Panc1 (cell line): ENCODE data around the gene ANO6. TPM values are rescaled to one million over a fixed set of nuclear protein-coding genes. Genes with fewer than 3 reads are reported as not detected.

Source experiments
- ATAC-seq: fragments of 200-7000 bp; cut with Tn5 transposase; 2 replicates; pipeline ENCODE4 v1.9.1; 2020; ENCODE audit warnings: mild to moderate bottlenecking, moderate library complexity
- BruUV-seq: library from RNA; stranded (reverse); fragments of 400-500 nt; replicated peaks from 2 replicates; lab custom pipeline; 2021; lab: Mats Ljungman, UMichigan
- CTCF ChIA-PET: fragments of 300-600 bp; sonication (Branson Sonifier 250); formaldehyde crosslinking; loops from one replicate; lab custom pipeline; 2022; ENCODE audit warnings: antibody characterized with exemption; lab: Charles Lee
- POLR2A ChIA-PET: fragments of 300-600 bp; sonication (Branson Sonifier 250); formaldehyde crosslinking; loops from one replicate; lab custom pipeline; 2022; ENCODE audit warnings: antibody characterized with exemption; lab: Charles Lee
- DNase-seq: peaks from one replicate; pipeline ENCODE4 v3.0.0-alpha.2; 2010; ENCODE audit warnings: low read depth, low spot score
- H3K27ac ChIP-seq: 2 replicates; pipeline ENCODE4 v1.5.1; 2011; ENCODE audit warnings: mild to moderate bottlenecking, low read length, inconsistent platforms
- H3K27me3 ChIP-seq: fragments of 200-500 bp; sonication (Bioruptor generic); 2 replicates; pipeline ENCODE4 v1.6.0; 2014; ENCODE audit warnings: low read length, inconsistent platforms; ENCODE audit not compliant: control insufficient read depth, insufficient read depth
- H3K36me3 ChIP-seq: fragments of 200-500 bp; sonication (Bioruptor generic); 2 replicates; pipeline ENCODE4 v1.5.1; 2014; ENCODE audit warnings: inconsistent platforms, mild to moderate bottlenecking, low read length, moderate library complexity; ENCODE audit not compliant: control insufficient read depth, insufficient read depth
- H3K4me1 ChIP-seq: 2 replicates; pipeline ENCODE4 v1.5.1; 2011; ENCODE audit warnings: inconsistent platforms, mild to moderate bottlenecking, low read length, moderate library complexity; ENCODE audit not compliant: control insufficient read depth, insufficient read depth
- H3K4me3 ChIP-seq, 2 experiments: 2 replicates each; pipeline ENCODE4 v1.5.1; 2011 to 2012; ENCODE audit warnings: low read depth in 2 of 2, low read length in 2 of 2, mild to moderate bottlenecking in 2 of 2, inconsistent platforms in 1 of 2, moderate library complexity in 1 of 2
- H3K9me3 ChIP-seq: fragments of 200-500 bp; sonication (Bioruptor generic); 2 replicates; pipeline ENCODE4 v1.5.1; 2014; ENCODE audit warnings: low read depth, mild to moderate bottlenecking, inconsistent platforms, low read length, moderate library complexity; ENCODE audit not compliant: control insufficient read depth, insufficient read depth
- CTCF ChIP-seq: fragments of 450-650 bp; IDR thresholded peaks from 2 replicates; pipeline ENCODE4 v1.5.1; 2017; ENCODE audit warnings: mild to moderate bottlenecking
- POLR2AphosphoS5 ChIP-seq: IDR thresholded peaks from 2 replicates; pipeline ENCODE4 v1.6.1; 2012; ENCODE audit warnings: mild to moderate bottlenecking, low read depth, low read length, moderate library complexity
- REST ChIP-seq, 2 experiments: IDR thresholded peaks; 2 replicates each; pipeline ENCODE4 v1.6.1; 2011 to 2012; ENCODE audit warnings: low read depth in 2 of 2, control low read depth in 1 of 2, low read length in 1 of 2, mild to moderate bottlenecking in 1 of 2, moderate library complexity in 1 of 2; ENCODE audit not compliant: insufficient read depth in 1 of 2
- SIN3A ChIP-seq: IDR thresholded peaks from 2 replicates; pipeline ENCODE4 v1.6.1; 2012; ENCODE audit warnings: low read depth, mild to moderate bottlenecking, low read length, moderate library complexity, borderline replicate concordance; ENCODE audit not compliant: insufficient read depth
- TCF7L2 ChIP-seq: IDR thresholded peaks from 2 replicates; pipeline ENCODE4 v1.6.1; 2011; ENCODE audit warnings: mild to moderate bottlenecking, low read depth, low read length, inconsistent platforms
- in situ Hi-C: cut with HindIII; loops from 2 replicates; pipeline ENCODE4 v1.10.0; 2016; ENCODE audit warnings: low sequenced_read_pairs, low pct_unique_long_range_greater_than_20kb
- intact Hi-C: fragments of 100-400 bp; cut with micrococcal nuclease; formaldehyde crosslinking; loops from one replicate; pipeline ENCODE4 v1.10.0; 2022; ENCODE audit not compliant: unreplicated experiment
- total RNA-seq: library from RNA; stranded (reverse); gene quantifications from one replicate; pipeline ENCODE4 v1.2.1, GENCODE V29; 2021; ENCODE audit not compliant: unreplicated experiment

Gene ANO6
- total RNA-seq, 1 experiment from 2014 or later = 120 TPM

GRCh38 chr12:45191239-45191638 is 24.7 kb upstream of the ANO6 start:
- H3K36me3 ChIP-seq = no peaks in the 10 kb centered on the region
- TF ChIP-seq POLR2AphosphoS5 = no peak
- no peak for ATAC-seq
- no peak for DNase-seq
- BruUV-seq = no TSS peak
- POLR2A ChIA-PET = no interaction called here
- no peaks in the 10 kb centered on the region for H3K27me3 ChIP-seq
- H3K27ac ChIP-seq = peak overlapping the region; percentile 10; the same call in 1 of the 2 replicates
- peaks cover 11% of the 10 kb centered on the region; the same call in 1 of the 2 replicates for H3K4me1 ChIP-seq
- CTCF ChIA-PET = interaction anchor here (1.0 kb wide), 1 partner anchor 197 kb away, joined by 3 read pairs; no protein-coding TSS in a partner anchor
- H3K4me3 ChIP-seq = no peak overlapping the region
- intact Hi-C loops (no loop called here), in situ Hi-C loops (no loop called here)
- no peaks in the 10 kb centered on the region for H3K9me3 ChIP-seq

- Histone ChIP-seq H3K9me3 (no peaks in the 10 kb centered on the region), H3K4me1 (peaks cover 11% of the 10 kb centered on the region; the same call in 1 of the 2 replicates), H3K36me3 (no peaks in the 10 kb centered on the region), H3K27me3 (no peaks in the 10 kb centered on the region), H3K27ac (peak overlapping the region; percentile 2; the same call in 1 of the 2 replicates), H3K4me3 (no peak overlapping the region)
- CTCF ChIA-PET = no interaction called here
- intact Hi-C loops = no loop called here
- BruUV-seq = no TSS peak
- DNase-seq (no peak), ATAC-seq (no peak)
- POLR2A ChIA-PET = no interaction called here
- in situ Hi-C loops = no loop called here
- TF ChIP-seq POLR2AphosphoS5 (no peak), CTCF (no peak), REST (IDR thresholded peaks at IDR 0.05; ENCODE audit: insufficient read depth in 1 of 2, low read depth in 2 of 2, low read length in 1 of 2) (no peak), SIN3A (no peak)
Observed at GRCh38 chr12:45192707-45193106, 23.2 kb upstream of the ANO6 start.

- H3K4me3 ChIP-seq = no peak overlapping the region
- DNase-seq (no peak), ATAC-seq (no peak)
- no TSS peak for BruUV-seq
- in situ Hi-C loops = no loop called here
- ChIA-PET POLR2A (interaction anchor here (0.5 kb wide), 1 partner anchor 10 kb away, joined by 3 read pairs; no protein-coding TSS in a partner anchor), CTCF (no interaction called here)
- H3K36me3 ChIP-seq = no peaks in the 10 kb centered on the region
- H3K4me1 ChIP-seq = no peaks in the 10 kb centered on the region
- H3K9me3 ChIP-seq = no peaks in the 10 kb centered on the region
- H3K27ac ChIP-seq = no peak overlapping the region
- intact Hi-C loops = no loop called here
- TF ChIP-seq POLR2AphosphoS5 (no peak), SIN3A (no peak), TCF7L2 (no peak), REST (IDR thresholded peaks at IDR 0.05; ENCODE audit: insufficient read depth in 1 of 2, low read depth in 2 of 2, low read length in 1 of 2) (no peak), CTCF (no peak)
- H3K27me3 ChIP-seq = no peaks in the 10 kb centered on the region
Observed at GRCh38 chr12:45200491-45201043, 15.3 kb upstream of the ANO6 start.
